ENCODE results near the gene NAT16.

DNA sequence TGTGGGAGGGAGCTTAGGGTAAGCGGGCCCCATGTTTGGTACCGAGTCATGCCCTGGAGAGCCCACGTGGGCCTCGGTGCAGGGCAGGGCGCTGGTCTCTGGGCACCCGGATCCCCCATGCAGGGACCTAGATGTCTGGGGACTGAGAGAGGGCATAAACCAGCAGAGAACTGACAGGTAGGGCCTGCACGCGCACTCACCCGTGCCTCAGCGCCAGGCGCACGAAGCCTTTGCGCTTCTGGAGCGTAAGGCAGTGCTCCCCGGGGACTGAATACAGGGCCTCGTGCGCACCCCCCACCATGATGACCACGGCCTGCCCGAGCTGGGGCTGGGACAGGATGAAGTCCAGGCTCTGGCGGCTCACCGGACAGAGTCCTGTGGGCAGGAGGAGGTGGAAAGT is 17.9 kb upstream of the NAT16 start:
- no peak for TF ChIP-seq POLR2A (IDR thresholded peaks at IDR 0.05; ENCODE audit: low read depth, low read length)
- TF ChIP-seq SPI1 (IDR thresholded peaks at IDR 0.05; ENCODE audit: low read depth, low read length) = no peak
